ENCODE measurements around the gene DLGAP4.

Gene DLGAP4

GRCh38 chr20:36483919-36484808 is 178.0 kb downstream of the DLGAP4 start:
- 93 to 94% methylated on average over 8 of the region's 8 CpGs for WGBS, 2 experiments
- Histone ChIP-seq H3K27ac (ENCODE audit: insufficient read depth, low read depth, low read length, poor library complexity, severe bottlenecking) (no peak overlapping the region), H3K4me3 (ENCODE audit: insufficient read depth, low read depth, low read length) (no peak overlapping the region), H3K27me3 (ENCODE audit: control insufficient read depth, insufficient read depth, low read length, poor library complexity, severe bottlenecking) (no peaks in the 10 kb centered on the region), H3K4me1 (ENCODE audit: control insufficient read depth, insufficient read depth, low read length) (peaks cover 7% of the 10 kb centered on the region), H3K36me3 (ENCODE audit: control insufficient read depth, insufficient read depth, low read length) (no peaks in the 10 kb centered on the region), H3K9me3 (ENCODE audit: control insufficient read depth, low read length) (no peaks in the 10 kb centered on the region)

GRCh38 chr20:36485286-36485685 is 179.1 kb downstream of the DLGAP4 start:
- Histone ChIP-seq H3K36me3 (ENCODE audit: control insufficient read depth, insufficient read depth, low read length) (no peaks in the 10 kb centered on the region), H3K4me1 (ENCODE audit: control insufficient read depth, insufficient read depth, low read length) (peaks cover 12% of the 10 kb centered on the region)

GRCh38 chr20:36487069-36487468 is 180.9 kb downstream of the DLGAP4 start:
- no peaks in the 10 kb centered on the region for H3K27me3 ChIP-seq (ENCODE audit: control insufficient read depth, insufficient read depth, low read length, poor library complexity, severe bottlenecking)
- H3K27ac ChIP-seq (ENCODE audit: insufficient read depth, low read depth, low read length, poor library complexity, severe bottlenecking): no peak overlapping the region
- peaks cover 18% of the 10 kb centered on the region for H3K4me1 ChIP-seq (ENCODE audit: control insufficient read depth, insufficient read depth, low read length)
- no peaks in the 10 kb centered on the region for H3K9me3 ChIP-seq (ENCODE audit: control insufficient read depth, low read length)
- no peaks in the 10 kb centered on the region for H3K36me3 ChIP-seq (ENCODE audit: control insufficient read depth, insufficient read depth, low read length)
- WGBS, 2 experiments: 95 to 96% methylated on average over 1 of the region's 1 CpG
- H3K4me3 ChIP-seq (ENCODE audit: insufficient read depth, low read depth, low read length): no peak overlapping the region

More at GRCh38 chr20:36485286-36485685, 179.1 kb downstream of the DLGAP4 start:
- H3K9me3 ChIP-seq (ENCODE audit: control insufficient read depth, low read length): no peaks in the 10 kb centered on the region
- H3K27me3 ChIP-seq (ENCODE audit: control insufficient read depth, insufficient read depth, low read length, poor library complexity, severe bottlenecking): no peaks in the 10 kb centered on the region
- H3K4me3 ChIP-seq (ENCODE audit: insufficient read depth, low read depth, low read length): no peak overlapping the region
- H3K27ac ChIP-seq (ENCODE audit: insufficient read depth, low read depth, low read length, poor library complexity, severe bottlenecking): no peak overlapping the region
- 95 to 97% methylated on average over 3 of the region's 3 CpGs for WGBS, 2 experiments

- H3K9me3 ChIP-seq (ENCODE audit: control insufficient read depth, low read length): no peaks in the 10 kb centered on the region
- no peak overlapping the region for H3K4me3 ChIP-seq (ENCODE audit: insufficient read depth, low read depth, low read length)
- 89 to 91% methylated on average over 1 of the region's 1 CpG for WGBS, 2 experiments
- peaks cover 23% of the 10 kb centered on the region for H3K4me1 ChIP-seq (ENCODE audit: control insufficient read depth, insufficient read depth, low read length)
- no peak overlapping the region for H3K27ac ChIP-seq (ENCODE audit: insufficient read depth, low read depth, low read length, poor library complexity, severe bottlenecking)
- no peaks in the 10 kb centered on the region for H3K27me3 ChIP-seq (ENCODE audit: control insufficient read depth, insufficient read depth, low read length, poor library complexity, severe bottlenecking)
- no peaks in the 10 kb centered on the region for H3K36me3 ChIP-seq (ENCODE audit: control insufficient read depth, insufficient read depth, low read length)
These were observed 184.1 kb downstream of the DLGAP4 start for GRCh38 chr20:36490191-36490590.

GRCh38 chr20:36491901-36492617 is 185.9 kb downstream of the DLGAP4 start:
- H3K9me3 ChIP-seq (ENCODE audit: control insufficient read depth, low read length): no peaks in the 10 kb centered on the region
- 85 to 86% methylated on average over 8 of the region's 8 CpGs for WGBS, 2 experiments
- H3K4me1 ChIP-seq (ENCODE audit: control insufficient read depth, insufficient read depth, low read length): peaks cover 23% of the 10 kb centered on the region
- H3K4me3 ChIP-seq (ENCODE audit: insufficient read depth, low read depth, low read length): no peak overlapping the region
- H3K36me3 ChIP-seq (ENCODE audit: control insufficient read depth, insufficient read depth, low read length): peaks cover 4% of the 10 kb centered on the region
- no peaks in the 10 kb centered on the region for H3K27me3 ChIP-seq (ENCODE audit: control insufficient read depth, insufficient read depth, low read length, poor library complexity, severe bottlenecking)
- H3K27ac ChIP-seq (ENCODE audit: insufficient read depth, low read depth, low read length, poor library complexity, severe bottlenecking): no peak overlapping the region

GRCh38 chr20:36493051-36493800 is 187.1 kb downstream of the DLGAP4 start:
- no peak overlapping the region for H3K4me3 ChIP-seq (ENCODE audit: insufficient read depth, low read depth, low read length)
- 88 to 91% methylated on average over 10 of the region's 10 CpGs for WGBS, 2 experiments
- peaks cover 13% of the 10 kb centered on the region for H3K36me3 ChIP-seq (ENCODE audit: control insufficient read depth, insufficient read depth, low read length)
- no peaks in the 10 kb centered on the region for H3K9me3 ChIP-seq (ENCODE audit: control insufficient read depth, low read length)
- no peaks in the 10 kb centered on the region for H3K27me3 ChIP-seq (ENCODE audit: control insufficient read depth, insufficient read depth, low read length, poor library complexity, severe bottlenecking)
- peaks cover 32% of the 10 kb centered on the region for H3K4me1 ChIP-seq (ENCODE audit: control insufficient read depth, insufficient read depth, low read length)
- H3K27ac ChIP-seq (ENCODE audit: insufficient read depth, low read depth, low read length, poor library complexity, severe bottlenecking): no peak overlapping the region

- H3K36me3 ChIP-seq (ENCODE audit: control insufficient read depth, insufficient read depth, low read length): peaks cover 14% of the 10 kb centered on the region
- no peaks in the 10 kb centered on the region for H3K27me3 ChIP-seq (ENCODE audit: control insufficient read depth, insufficient read depth, low read length, poor library complexity, severe bottlenecking)
- no peaks in the 10 kb centered on the region for H3K9me3 ChIP-seq (ENCODE audit: control insufficient read depth, low read length)
- WGBS, 2 experiments: 90 to 94% methylated on average over 7 of the region's 7 CpGs
- H3K4me1 ChIP-seq (ENCODE audit: control insufficient read depth, insufficient read depth, low read length): peaks cover 29% of the 10 kb centered on the region
- H3K27ac ChIP-seq (ENCODE audit: insufficient read depth, low read depth, low read length, poor library complexity, severe bottlenecking): no peak overlapping the region
- H3K4me3 ChIP-seq (ENCODE audit: insufficient read depth, low read depth, low read length): no peak overlapping the region
These were observed 187.6 kb downstream of the DLGAP4 start for GRCh38 chr20:36493801-36494114.

GRCh38 chr20:36496707-36497669 is 190.8 kb downstream of the DLGAP4 start:
- Histone ChIP-seq H3K4me1 (ENCODE audit: control insufficient read depth, insufficient read depth, low read length) (peaks cover 14% of the 10 kb centered on the region), H3K36me3 (ENCODE audit: control insufficient read depth, insufficient read depth, low read length) (peaks cover 39% of the 10 kb centered on the region), H3K27ac (ENCODE audit: insufficient read depth, low read depth, low read length, poor library complexity, severe bottlenecking) (no peak overlapping the region), H3K27me3 (ENCODE audit: control insufficient read depth, insufficient read depth, low read length, poor library complexity, severe bottlenecking) (no peaks in the 10 kb centered on the region), H3K4me3 (ENCODE audit: insufficient read depth, low read depth, low read length) (no peak overlapping the region), H3K9me3 (ENCODE audit: control insufficient read depth, low read length) (no peaks in the 10 kb centered on the region)
- 96 to 97% methylated on average over 33 of the region's 33 CpGs for WGBS, 2 experiments

- Histone ChIP-seq H3K36me3 (ENCODE audit: control insufficient read depth, insufficient read depth, low read length) (peaks cover 39% of the 10 kb centered on the region), H3K27ac (ENCODE audit: insufficient read depth, low read depth, low read length, poor library complexity, severe bottlenecking) (peak overlapping the region; percentile 68)
These were observed 191.7 kb downstream of the DLGAP4 start for GRCh38 chr20:36497856-36498255.

More at GRCh38 chr20:36497856-36498255, 191.7 kb downstream of the DLGAP4 start:
- WGBS, 2 experiments: 53 to 61% methylated on average over 4 of the region's 4 CpGs
- no peaks in the 10 kb centered on the region for H3K9me3 ChIP-seq (ENCODE audit: control insufficient read depth, low read length)
- H3K4me3 ChIP-seq (ENCODE audit: insufficient read depth, low read depth, low read length): no peak overlapping the region
- peaks cover 9% of the 10 kb centered on the region for H3K4me1 ChIP-seq (ENCODE audit: control insufficient read depth, insufficient read depth, low read length)
- H3K27me3 ChIP-seq (ENCODE audit: control insufficient read depth, insufficient read depth, low read length, poor library complexity, severe bottlenecking): no peaks in the 10 kb centered on the region
